ENCODE data around the gene NDUFB10. TPM values are rescaled to one million over a fixed set of nuclear protein-coding genes. Genes with fewer than 3 reads are reported as not detected.

The NDUFB10 gene
- polyA plus RNA-seq, 1 donor from 2014 or later = 217 TPM

GRCh38 chr16:1991588-1991947 lies 32.2 kb downstream of the NDUFB10 start:
- Histone ChIP-seq H3K27ac (ENCODE audit: low read length) (no peak overlapping the region), H2AFZ (ENCODE audit: low read depth, low read length) (no peak overlapping the region), H3K4me3 (ENCODE audit: low read length) (peak overlapping the region; percentile 88), H3K4me2 (ENCODE audit: low read length) (no peak overlapping the region), H3F3A (ENCODE audit: insufficient read depth, low read length, poor library complexity, severe bottlenecking) (no peaks in the 10 kb centered on the region), H3K9me2 (ENCODE audit: insufficient read depth, low read length) (no peaks in the 10 kb centered on the region), H4K20me1 (ENCODE audit: insufficient read depth) (no peaks in the 10 kb centered on the region), H3K9me3 (ENCODE audit: low read length) (no peaks in the 10 kb centered on the region), H3K9ac (ENCODE audit: low read length) (no peak overlapping the region), H3K79me2 (replicated peaks; ENCODE audit: insufficient read depth, low read length) (no peaks in the 10 kb centered on the region), H3K36me3 (ENCODE audit: insufficient read depth, low read length) (no peaks in the 10 kb centered on the region), H3K27me3 (ENCODE audit: insufficient read depth, low read depth, low read length) (peaks cover 21% of the 10 kb centered on the region)
- TF ChIP-seq MXI1 (conservative IDR thresholded peaks at IDR 0.05; ENCODE audit: poor library complexity, severe bottlenecking) (no peak), EP300 (conservative IDR thresholded peaks at IDR 0.05; ENCODE audit: poor library complexity, severe bottlenecking) (no peak), SMC3 (conservative IDR thresholded peaks at IDR 0.05; ENCODE audit: poor library complexity) (no peak), EZH2 (IDR thresholded peaks at IDR 0.05; ENCODE audit: borderline replicate concordance, insufficient read depth, low read length, poor library complexity, severe bottlenecking) (no peak), TAF1 (IDR thresholded peaks at IDR 0.05; ENCODE audit: low read depth) (no peak), RAD21 (conservative IDR thresholded peaks at IDR 0.05) (no peak), POLR2AphosphoS5 (IDR thresholded peaks at IDR 0.05) (no peak), CTCF (IDR thresholded peaks at IDR 0.05; ENCODE audit: poor library complexity, severe bottlenecking) (no peak), REST (IDR thresholded peaks at IDR 0.05; ENCODE audit: borderline replicate concordance) (no peak)

GRCh38 chr16:1991948-1992703 lies 32.8 kb downstream of the NDUFB10 start:
- Histone ChIP-seq H3K79me2 (replicated peaks; ENCODE audit: insufficient read depth, low read length) (no peaks in the 10 kb centered on the region), H4K20me1 (ENCODE audit: insufficient read depth) (no peaks in the 10 kb centered on the region), H3K27me3 (ENCODE audit: insufficient read depth, low read depth, low read length) (peaks cover 21% of the 10 kb centered on the region), H3K9ac (ENCODE audit: low read length) (no peak overlapping the region), H3K4me2 (ENCODE audit: low read length) (no peak overlapping the region), H3K9me2 (ENCODE audit: insufficient read depth, low read length) (no peaks in the 10 kb centered on the region), H3F3A (ENCODE audit: insufficient read depth, low read length, poor library complexity, severe bottlenecking) (no peaks in the 10 kb centered on the region), H3K36me3 (ENCODE audit: insufficient read depth, low read length) (no peaks in the 10 kb centered on the region), H3K9me3 (ENCODE audit: low read length) (no peaks in the 10 kb centered on the region), H2AFZ (ENCODE audit: low read depth, low read length) (no peak overlapping the region), H3K27ac (ENCODE audit: low read length) (no peak overlapping the region), H3K4me3 (ENCODE audit: low read length) (peak overlapping the region; percentile 88)
- no peak for TF ChIP-seq POLR2AphosphoS5 (IDR thresholded peaks at IDR 0.05)
- TF ChIP-seq TAF1 (IDR thresholded peaks at IDR 0.05; ENCODE audit: low read depth) = no peak
- TF ChIP-seq CTCF (IDR thresholded peaks at IDR 0.05; ENCODE audit: poor library complexity, severe bottlenecking) = peak; percentile 10
